ENCODE results near the gene GUCY2D. TPM values are rescaled to one million over a fixed set of nuclear protein-coding genes. Genes with fewer than 3 reads are reported as not detected.

GUCY2D gene
- polyA plus RNA-seq, 1 donor (not counting 4 experiments of a cell fraction or from before 2014, with no cell fraction given): 0.25 TPM

GRCh38 chr17:8002721-8003593, 542 bp downstream of the GUCY2D start:
- FAIRE-seq: no peak
- Histone ChIP-seq H3K4me2 (ENCODE audit: control insufficient read depth, extremely low read depth, insufficient read depth, low read depth, low read length) (no peak overlapping the region), H3K9me1 (ENCODE audit: control insufficient read depth, extremely low read depth, insufficient read depth, low read length) (no peaks in the 10 kb centered on the region), H2AFZ (ENCODE audit: control insufficient read depth, low read length) (no peak overlapping the region), H3K27ac (ENCODE audit: control insufficient read depth, insufficient read depth, low read length) (no peak overlapping the region), H3K9ac (ENCODE audit: control insufficient read depth, extremely low read depth, insufficient read depth, low read length) (no peak overlapping the region), H3K4me1 (ENCODE audit: control insufficient read depth, extremely low read depth, insufficient read depth, low read length) (no peaks in the 10 kb centered on the region), H3K79me2 (ENCODE audit: control insufficient read depth, insufficient read depth, low read length) (no peaks in the 10 kb centered on the region), H3K9me3 (ENCODE audit: control insufficient read depth, low read depth, low read length) (no peaks in the 10 kb centered on the region), H3K36me3 (ENCODE audit: control insufficient read depth in 2 of 2, extremely low read depth in 1 of 2, insufficient read depth in 2 of 2, low read length in 2 of 2) (no peaks in the 10 kb centered on the region), H3K4me3 (ENCODE audit: control insufficient read depth in 2 of 3, extremely low read depth in 1 of 3, insufficient read depth in 2 of 3, low read depth in 1 of 3, low read length in 3 of 3) (no peak overlapping the region), H3K27me3 (ENCODE audit: control insufficient read depth, extremely low read depth, insufficient read depth, low read length) (peaks cover 47% of the 10 kb centered on the region), H4K20me1 (ENCODE audit: control insufficient read depth, extremely low read depth, insufficient read depth, low read length) (no peaks in the 10 kb centered on the region)
- no peak for DNase-seq (ENCODE audit: low read depth, low spot score)
- peak; percentile 78 for TF ChIP-seq EZH2 (IDR thresholded peaks at IDR 0.05; ENCODE audit: low read length)
- TF ChIP-seq CTCF (optimal IDR thresholded peaks at IDR 0.05 in 1 of 3, IDR thresholded peaks at IDR 0.05 in 1 of 3, conservative IDR thresholded peaks at IDR 0.05 in 1 of 3; ENCODE audit: extremely low read depth in 1 of 3, insufficient read depth in 2 of 3, low read length in 3 of 3): no peak
- dilution Hi-C loops (cut with MboI; ENCODE audit: extremely low pct_ligation_motif_present, low sequenced_read_pairs): no loop called here

GRCh38 chr17:8003594-8004181, 1.3 kb downstream of the GUCY2D start:
- no peak overlapping the region for H3K4me3 ChIP-seq (ENCODE audit: control insufficient read depth in 2 of 3, extremely low read depth in 1 of 3, insufficient read depth in 2 of 3, low read depth in 1 of 3, low read length in 3 of 3)
- FAIRE-seq: no peak
- H3K36me3 ChIP-seq (ENCODE audit: control insufficient read depth in 2 of 2, extremely low read depth in 1 of 2, insufficient read depth in 2 of 2, low read length in 2 of 2): no peaks in the 10 kb centered on the region
- TF ChIP-seq EZH2 (IDR thresholded peaks at IDR 0.05; ENCODE audit: low read length) (peak; percentile 44), CTCF (optimal IDR thresholded peaks at IDR 0.05 in 1 of 3, IDR thresholded peaks at IDR 0.05 in 1 of 3, conservative IDR thresholded peaks at IDR 0.05 in 1 of 3; ENCODE audit: extremely low read depth in 1 of 3, insufficient read depth in 2 of 3, low read length in 3 of 3) (no peak)
- no peaks in the 10 kb centered on the region for H3K9me1 ChIP-seq (ENCODE audit: control insufficient read depth, extremely low read depth, insufficient read depth, low read length)
- H3K9me3 ChIP-seq (ENCODE audit: control insufficient read depth, low read depth, low read length): no peaks in the 10 kb centered on the region
- H3K4me1 ChIP-seq (ENCODE audit: control insufficient read depth, extremely low read depth, insufficient read depth, low read length): no peaks in the 10 kb centered on the region
- no peaks in the 10 kb centered on the region for H3K79me2 ChIP-seq (ENCODE audit: control insufficient read depth, insufficient read depth, low read length)
- no peak overlapping the region for H3K27ac ChIP-seq (ENCODE audit: control insufficient read depth, insufficient read depth, low read length)
- H4K20me1 ChIP-seq (ENCODE audit: control insufficient read depth, extremely low read depth, insufficient read depth, low read length): no peaks in the 10 kb centered on the region
- no peak overlapping the region for H3K9ac ChIP-seq (ENCODE audit: control insufficient read depth, extremely low read depth, insufficient read depth, low read length)
- dilution Hi-C loops (cut with MboI; ENCODE audit: extremely low pct_ligation_motif_present, low sequenced_read_pairs): no loop called here
- no peak overlapping the region for H3K4me2 ChIP-seq (ENCODE audit: control insufficient read depth, extremely low read depth, insufficient read depth, low read depth, low read length)
- no peak for DNase-seq (ENCODE audit: low read depth, low spot score)
- H3K27me3 ChIP-seq (ENCODE audit: control insufficient read depth, extremely low read depth, insufficient read depth, low read length): peaks cover 47% of the 10 kb centered on the region
- H2AFZ ChIP-seq (ENCODE audit: control insufficient read depth, low read length): no peak overlapping the region

Measured in keratinocyte (primary cell).